ENCODE results near the gene BAK1.
"Not testable (repeated sequence)": the region's sequence is repeated elsewhere in the genome, so short reads cannot be mapped to it uniquely, and the experiment has no call there.

DNA sequence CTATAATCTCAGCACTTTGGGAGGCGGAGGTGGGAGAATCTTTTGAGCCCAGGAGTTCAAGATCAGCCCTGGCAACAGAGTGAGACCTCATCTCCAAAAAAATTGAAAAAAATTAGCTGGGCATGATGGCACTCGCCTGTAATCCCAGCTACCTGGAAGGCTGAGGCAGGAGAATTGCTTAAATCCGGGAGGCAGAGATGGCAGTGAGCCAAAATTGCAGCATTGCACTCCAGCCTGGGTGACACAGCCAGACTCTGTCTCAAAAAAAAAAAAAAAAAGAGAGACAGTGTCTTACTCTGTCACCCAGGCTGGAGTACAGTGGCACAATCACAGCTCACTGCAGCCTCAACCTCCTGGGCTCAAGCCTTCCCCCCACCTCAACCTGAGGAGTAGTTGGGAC, 27.2 kb downstream of the BAK1 start:
- TF ChIP-seq, protein P1, sequence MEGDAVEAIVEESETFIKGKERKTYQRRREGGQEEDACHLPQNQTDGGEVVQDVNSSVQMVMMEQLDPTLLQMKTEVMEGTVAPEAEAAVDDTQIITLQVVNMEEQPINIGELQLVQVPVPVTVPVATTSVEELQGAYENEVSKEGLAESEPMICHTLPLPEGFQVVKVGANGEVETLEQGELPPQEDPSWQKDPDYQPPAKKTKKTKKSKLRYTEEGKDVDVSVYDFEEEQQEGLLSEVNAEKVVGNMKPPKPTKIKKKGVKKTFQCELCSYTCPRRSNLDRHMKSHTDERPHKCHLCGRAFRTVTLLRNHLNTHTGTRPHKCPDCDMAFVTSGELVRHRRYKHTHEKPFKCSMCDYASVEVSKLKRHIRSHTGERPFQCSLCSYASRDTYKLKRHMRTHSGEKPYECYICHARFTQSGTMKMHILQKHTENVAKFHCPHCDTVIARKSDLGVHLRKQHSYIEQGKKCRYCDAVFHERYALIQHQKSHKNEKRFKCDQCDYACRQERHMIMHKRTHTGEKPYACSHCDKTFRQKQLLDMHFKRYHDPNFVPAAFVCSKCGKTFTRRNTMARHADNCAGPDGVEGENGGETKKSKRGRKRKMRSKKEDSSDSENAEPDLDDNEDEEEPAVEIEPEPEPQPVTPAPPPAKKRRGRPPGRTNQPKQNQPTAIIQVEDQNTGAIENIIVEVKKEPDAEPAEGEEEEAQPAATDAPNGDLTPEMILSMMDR (IDR thresholded peaks at IDR 0.05), result not testable (repeated sequence)
- not testable (repeated sequence) for TF ChIP-seq POLR2A, EP300 (IDR thresholded peaks at IDR 0.05)

Measured in stomach (tissue), 4 donors.